Vagina (tissue), 2 donors: Measurements from ENCODE around the gene LDB2. TPM values are rescaled to one million over a fixed set of nuclear protein-coding genes. Genes with fewer than 3 reads are reported as not detected.
A peak's percentile ranks its signal among the peaks of the same experiment; 100 is the strongest.

ENCODE experiments used
- DNase-seq, 2 donors: peaks; one replicate each; pipeline ENCODE4 v3.0.0-alpha.2; 2017; ENCODE audit errors: extremely low spot score in 2 of 2
- H3K27ac ChIP-seq: fragments of 200-600 bp; sonication (generic); one replicate; pipeline ENCODE4 v1.5.1; 2019
- H3K27me3 ChIP-seq: fragments of 200-600 bp; sonication (generic); one replicate; pipeline ENCODE4 v1.5.1; 2019
- H3K36me3 ChIP-seq, 2 donors: fragments of 200-600 bp; sonication (generic); one replicate each; pipeline ENCODE4 v1.5.1; 2017 to 2019
- H3K4me1 ChIP-seq: fragments of 200-600 bp; sonication (generic); one replicate; pipeline ENCODE4 v1.5.1; 2019
- H3K4me3 ChIP-seq, 2 donors: fragments of 200-600 bp; sonication (generic); 1 replicate in 1 of 2; 2 replicates in 1 of 2; pipeline ENCODE4 v1.5.1; 2016 to 2019
- H3K9me3 ChIP-seq: fragments of 200-600 bp; sonication (generic); one replicate; pipeline ENCODE4 v1.5.1; 2019
- CTCF ChIP-seq, 3 experiments: fragments of 450-650 bp in 2 of 3; fragments of 200-600 bp in 1 of 3; sonication (generic) in 1 of 3; IDR thresholded peaks; one replicate each; pipeline ENCODE4 v1.5.1; 2017 to 2019; ENCODE audit warnings: antibody characterized with exemption in 3 of 3, mild to moderate bottlenecking in 2 of 3, moderate library complexity in 2 of 3
- POLR2A ChIP-seq, 2 donors: fragments of 450-650 bp; IDR thresholded peaks; one replicate each; pipeline ENCODE4 v1.6.1; 2017; ENCODE audit warnings: antibody characterized with exemption in 2 of 2, mild to moderate bottlenecking in 2 of 2, moderate library complexity in 2 of 2
- POLR2AphosphoS5 ChIP-seq, 2 donors: sonication (generic); formaldehyde crosslinking; IDR thresholded peaks; one replicate each; pipeline ENCODE4 v1.9.0; 2017; ENCODE audit warnings: antibody characterized with exemption in 2 of 2, mild to moderate bottlenecking in 2 of 2, low read depth in 1 of 2; ENCODE audit not compliant: insufficient read depth in 1 of 2
- intact Hi-C: fragments of 100-400 bp; cut with DNase I; formaldehyde crosslinking; loops from one replicate; pipeline ENCODE4 v1.15.1; 2023
- total RNA-seq: library from RNA; depleted of rRNA; stranded (reverse); fragments of >200 nt; gene quantifications from one replicate; pipeline ENCODE4 v1.2.3, GENCODE V29; 2016

Gene LDB2
- total RNA-seq, 1 donor from 2014 or later = 70.0 TPM

DNA sequence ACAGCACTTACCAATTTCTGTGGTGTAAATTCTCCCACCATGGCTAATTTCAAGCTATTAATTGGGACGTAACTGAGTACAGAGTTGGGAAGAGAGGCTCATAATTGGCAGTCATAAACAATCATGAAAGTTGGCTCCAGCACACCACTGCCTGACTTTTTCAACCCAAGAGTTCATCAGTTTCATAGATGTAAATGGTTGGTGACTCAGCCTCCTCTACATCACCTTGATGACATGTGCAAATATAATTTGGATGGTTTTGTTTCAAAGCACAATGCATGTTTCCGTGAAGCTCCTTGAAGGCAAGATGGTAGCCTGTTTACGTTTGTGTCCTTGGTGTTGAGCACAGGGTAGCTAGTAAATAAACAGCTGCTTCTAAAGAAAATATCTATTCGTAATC lies 235.1 kb downstream of the LDB2 start:
- intact Hi-C loops = no loop called here
- TF ChIP-seq CTCF (IDR thresholded peaks at IDR 0.05) = no peak
- TF ChIP-seq POLR2AphosphoS5 (IDR thresholded peaks at IDR 0.05; ENCODE audit: insufficient read depth in 1 of 2, low read depth in 1 of 2) = no peak
- TF ChIP-seq POLR2A (IDR thresholded peaks at IDR 0.05) = no peak
- H3K27ac ChIP-seq = no peak overlapping the region

DNA sequence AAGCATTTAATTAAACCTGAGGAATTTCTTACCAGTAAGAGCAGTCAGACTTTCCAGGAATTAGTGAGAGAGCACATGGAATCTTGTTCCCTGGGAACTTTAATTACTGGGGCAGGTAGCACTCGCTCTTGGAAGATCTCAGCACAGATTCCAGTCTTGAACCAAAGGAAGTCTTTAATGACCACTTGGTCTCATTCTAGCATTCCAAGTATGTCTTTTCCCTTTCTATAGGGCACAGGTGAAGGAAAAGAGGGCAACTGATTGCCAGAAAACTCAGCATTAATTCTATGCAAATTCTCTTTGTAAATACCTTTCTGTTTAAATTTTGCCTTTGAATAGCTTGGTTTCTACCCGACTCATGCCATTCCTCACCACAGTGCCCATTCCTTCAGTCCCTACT lies 236.6 kb downstream of the LDB2 start:
- H3K27ac ChIP-seq = no peak overlapping the region
- no peaks in the 10 kb centered on the region for H3K36me3 ChIP-seq
- peaks cover 15% of the 10 kb centered on the region for H3K4me1 ChIP-seq
- TF ChIP-seq POLR2AphosphoS5 (IDR thresholded peaks at IDR 0.05; ENCODE audit: insufficient read depth in 1 of 2, low read depth in 1 of 2) (no peak), CTCF (IDR thresholded peaks at IDR 0.05) (no peak), POLR2A (IDR thresholded peaks at IDR 0.05) (no peak)
- intact Hi-C loops = no loop called here
- no peaks in the 10 kb centered on the region for H3K9me3 ChIP-seq
- H3K27me3 ChIP-seq = no peaks in the 10 kb centered on the region
- no peak for DNase-seq
- no peak overlapping the region for H3K4me3 ChIP-seq

More for the DNA sequence above, 235.1 kb downstream of the LDB2 start:
- Histone ChIP-seq H3K4me3 (no peak overlapping the region), H3K4me1 (peaks cover 10% of the 10 kb centered on the region), H3K27me3 (no peaks in the 10 kb centered on the region), H3K36me3 (no peaks in the 10 kb centered on the region), H3K9me3 (no peaks in the 10 kb centered on the region)
- peak in 1 of 2 donors; percentile 20 for DNase-seq

- DNase-seq = no peak
- Histone ChIP-seq H3K4me3 (no peak overlapping the region), H3K9me3 (no peaks in the 10 kb centered on the region), H3K27ac (no peak overlapping the region), H3K4me1 (peaks cover 15% of the 10 kb centered on the region), H3K27me3 (no peaks in the 10 kb centered on the region), H3K36me3 (no peaks in the 10 kb centered on the region)
- TF ChIP-seq CTCF (IDR thresholded peaks at IDR 0.05) (no peak), POLR2AphosphoS5 (IDR thresholded peaks at IDR 0.05; ENCODE audit: insufficient read depth in 1 of 2, low read depth in 1 of 2) (no peak), POLR2A (IDR thresholded peaks at IDR 0.05) (no peak)
- intact Hi-C loops = no loop called here
Measured at GRCh38 chr4:16660656-16661055, 237.8 kb downstream of the LDB2 start.

DNA sequence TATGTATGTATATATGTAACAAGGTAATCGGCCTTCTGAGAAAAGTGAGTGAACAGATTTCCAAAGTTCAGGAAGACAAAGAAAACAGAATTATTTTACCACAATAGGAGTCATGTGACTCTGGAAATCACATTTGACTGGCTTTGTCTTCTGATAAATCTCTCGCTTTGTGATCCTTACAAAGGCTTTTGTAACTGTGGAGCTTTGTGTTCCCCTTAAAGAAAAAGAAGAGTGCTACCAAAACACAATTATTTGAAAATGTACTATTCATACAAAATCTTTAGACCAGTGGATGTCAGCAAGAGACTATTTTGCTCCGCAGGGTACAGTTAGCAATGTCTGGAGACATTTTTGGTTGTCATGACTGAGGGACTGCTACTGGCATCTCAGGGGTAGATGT lies 238.8 kb downstream of the LDB2 start:
- Histone ChIP-seq H3K4me1 (peaks cover 15% of the 10 kb centered on the region), H3K36me3 (no peaks in the 10 kb centered on the region), H3K4me3 (no peak overlapping the region), H3K9me3 (no peaks in the 10 kb centered on the region), H3K27me3 (no peaks in the 10 kb centered on the region), H3K27ac (no peak overlapping the region)
- TF ChIP-seq CTCF (IDR thresholded peaks at IDR 0.05) (no peak), POLR2A (IDR thresholded peaks at IDR 0.05) (no peak), POLR2AphosphoS5 (IDR thresholded peaks at IDR 0.05; ENCODE audit: insufficient read depth in 1 of 2, low read depth in 1 of 2) (no peak)
- DNase-seq = no peak
- intact Hi-C loops = no loop called here

DNA sequence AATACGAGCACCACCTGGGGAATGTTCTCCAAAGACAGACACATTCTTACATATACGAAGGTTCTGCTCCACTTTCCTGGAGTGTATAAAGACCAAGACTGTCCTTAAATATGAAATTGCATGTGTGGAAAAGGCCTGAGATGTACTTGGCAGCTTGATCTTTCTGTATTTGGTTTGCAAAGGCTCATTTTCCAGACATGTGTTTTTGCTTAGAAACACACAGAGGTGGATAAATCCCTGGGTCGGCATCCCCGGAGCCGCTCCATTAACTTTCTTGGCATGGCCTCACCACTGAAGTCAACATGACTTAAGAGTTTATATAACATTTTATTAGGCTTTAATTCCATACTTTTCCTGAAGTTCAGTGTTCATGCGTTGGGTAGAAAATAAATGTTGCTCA lies 239.4 kb downstream of the LDB2 start:
- Histone ChIP-seq H3K27ac (peak overlapping the region; percentile 40), H3K4me3 (no peak overlapping the region), H3K27me3 (no peaks in the 10 kb centered on the region), H3K9me3 (no peaks in the 10 kb centered on the region), H3K4me1 (peaks cover 15% of the 10 kb centered on the region), H3K36me3 (no peaks in the 10 kb centered on the region)
- intact Hi-C loops = no loop called here
- no peak for DNase-seq
- TF ChIP-seq POLR2AphosphoS5 (IDR thresholded peaks at IDR 0.05; ENCODE audit: insufficient read depth in 1 of 2, low read depth in 1 of 2) = no peak
- no peak for TF ChIP-seq POLR2A (IDR thresholded peaks at IDR 0.05)
- no peak for TF ChIP-seq CTCF (IDR thresholded peaks at IDR 0.05)
